IPS-NIHi7 (cell line): ENCODE data around the gene PLEKHO1.

Experiments used
- DNase-seq: peaks from one replicate; pipeline ENCODE4 v3.0.0; 2012; ENCODE audit warnings: mixed read lengths; ENCODE audit errors: extremely low spot score

Gene PLEKHO1

DNA sequence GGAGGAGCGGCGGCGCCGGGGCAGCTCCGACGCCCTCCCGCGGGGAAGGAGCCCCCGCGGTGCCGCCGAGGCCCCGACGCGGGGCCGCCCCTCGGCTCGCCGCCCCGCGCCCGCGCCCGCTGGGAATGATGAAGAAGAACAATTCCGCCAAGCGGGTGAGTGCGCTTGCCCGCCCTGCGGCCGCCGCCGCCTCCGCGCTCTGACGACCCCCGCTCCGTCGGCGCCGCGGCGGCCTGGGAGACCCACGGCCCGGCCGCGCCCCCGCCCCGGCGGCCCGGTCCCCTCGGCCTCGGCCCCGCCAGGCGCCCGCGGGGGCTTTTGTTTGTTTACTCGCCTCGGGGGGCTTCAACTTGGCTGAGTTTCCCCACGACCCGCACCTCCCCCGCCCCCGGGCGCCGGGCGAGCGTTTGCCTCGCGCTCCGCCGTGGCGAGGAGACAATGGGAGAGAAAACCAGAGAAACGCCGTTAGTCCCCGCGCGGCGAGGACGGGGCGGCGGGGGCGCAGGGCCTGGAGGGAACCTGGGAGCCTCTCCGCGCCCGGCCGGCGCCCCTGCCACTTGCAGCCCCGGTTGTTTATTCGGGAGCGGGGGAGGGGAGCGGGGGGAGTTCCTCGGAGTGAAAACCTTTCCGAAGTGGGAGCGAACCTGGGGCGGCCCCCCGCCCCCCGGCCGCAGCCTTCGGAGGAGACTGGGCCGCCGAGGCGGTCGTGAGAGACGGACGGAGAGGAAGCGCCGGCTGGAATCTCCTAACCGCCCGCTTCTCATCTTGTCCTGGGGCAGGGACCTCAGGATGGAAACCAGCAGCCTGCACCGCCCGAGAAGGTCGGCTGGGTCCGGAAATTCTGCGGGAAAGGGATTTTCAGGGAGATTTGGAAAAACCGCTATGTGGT lies 661 bp downstream of the PLEKHO1 start:
- DNase-seq: peak; percentile 30

GRCh38 chr1:150151291-150152181 lies 1.8 kb downstream of the PLEKHO1 start:
- no peak for DNase-seq

DNA sequence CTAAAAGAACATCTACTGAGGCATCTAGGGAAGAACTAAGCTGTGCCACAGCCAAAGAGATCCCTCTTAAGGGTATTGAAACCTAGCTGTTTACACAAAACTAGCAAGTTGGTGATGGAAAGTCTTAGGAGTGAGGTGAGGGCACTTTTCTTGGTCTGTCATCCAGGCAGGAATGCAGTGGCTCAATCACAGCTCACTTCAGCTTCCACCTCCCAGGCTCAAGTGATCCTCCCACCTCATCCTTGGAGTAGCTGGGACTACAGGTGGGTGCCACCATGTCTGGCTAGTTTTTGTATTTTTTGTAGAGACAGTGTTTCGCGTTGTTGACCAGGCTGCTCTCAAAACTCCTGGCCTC lies 2.4 kb downstream of the PLEKHO1 start:
- no peak for DNase-seq

DNA sequence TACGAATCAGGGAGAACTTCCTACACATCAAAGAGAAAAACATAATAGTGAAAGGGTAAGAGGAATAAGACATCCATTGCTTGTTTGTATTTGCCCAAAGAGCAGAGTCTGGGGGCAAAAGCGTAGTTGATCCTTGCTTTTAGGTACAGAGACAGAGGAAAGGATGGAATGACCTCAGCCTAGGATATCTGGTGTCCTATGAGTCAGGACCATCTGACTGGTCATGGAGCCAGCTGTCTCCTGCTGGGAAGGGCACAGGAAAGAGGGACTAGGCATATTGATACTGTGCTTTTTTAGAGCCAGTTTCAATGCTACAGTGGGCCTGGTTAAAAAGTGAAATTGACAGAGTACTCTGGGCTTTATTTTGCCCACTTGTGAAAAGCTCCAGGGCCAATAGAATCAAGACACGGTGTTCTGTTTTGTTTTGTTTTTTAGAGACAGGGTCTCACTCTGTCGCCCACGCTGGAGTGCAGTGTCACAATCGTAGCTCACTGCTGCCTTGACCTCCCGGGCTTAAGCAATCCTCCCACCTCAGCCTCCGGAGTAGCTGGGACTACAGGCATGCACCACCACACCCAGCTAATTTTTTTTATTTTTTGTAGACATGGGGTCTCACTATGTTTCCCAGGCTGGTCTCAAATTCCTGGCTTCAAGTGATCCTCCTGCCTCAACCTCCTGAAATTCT lies 3.2 kb downstream of the PLEKHO1 start:
- DNase-seq: no peak

GRCh38 chr1:150154143-150154542 lies 4.4 kb downstream of the PLEKHO1 start:
- no peak for DNase-seq

GRCh38 chr1:150155413-150156071 lies 5.8 kb downstream of the PLEKHO1 start:
- no peak for DNase-seq

DNA sequence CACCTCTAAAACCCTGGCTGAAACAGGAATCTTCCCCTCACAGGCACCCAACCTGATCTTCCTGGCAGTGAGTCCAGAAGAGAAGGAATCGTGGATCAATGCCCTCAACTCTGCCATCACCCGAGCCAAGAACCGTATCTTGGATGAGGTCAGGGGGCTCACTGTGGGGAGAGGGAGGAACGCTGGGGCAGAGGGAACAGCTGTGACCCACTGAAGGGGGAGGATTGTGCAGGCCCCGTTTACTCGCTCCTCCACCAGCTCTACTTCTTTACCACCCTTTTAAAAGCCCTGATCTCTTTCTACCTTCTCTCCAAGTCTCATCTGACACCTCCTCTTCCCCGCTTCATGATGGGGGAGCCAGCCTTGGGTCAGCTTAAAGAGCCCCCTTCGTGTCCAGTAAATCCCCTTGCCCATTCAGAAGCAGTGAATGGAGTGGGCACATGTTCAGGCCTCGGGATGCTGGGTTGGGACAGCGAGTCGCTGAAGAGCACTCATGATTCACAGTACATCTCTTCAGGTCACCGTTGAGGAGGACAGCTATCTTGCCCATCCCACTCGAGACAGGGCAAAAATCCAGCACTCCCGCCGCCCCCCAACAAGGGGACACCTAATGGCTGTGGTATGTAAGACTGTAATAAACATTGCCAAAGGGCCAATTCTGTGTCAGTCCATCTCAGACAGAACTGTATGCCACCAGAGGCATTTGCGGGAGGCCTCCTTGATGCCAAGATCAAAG lies 7.3 kb downstream of the PLEKHO1 start:
- no peak for DNase-seq

- DNase-seq: no peak
Measured at GRCh38 chr1:150159550-150159949, 9.8 kb downstream of the PLEKHO1 start.

DNA sequence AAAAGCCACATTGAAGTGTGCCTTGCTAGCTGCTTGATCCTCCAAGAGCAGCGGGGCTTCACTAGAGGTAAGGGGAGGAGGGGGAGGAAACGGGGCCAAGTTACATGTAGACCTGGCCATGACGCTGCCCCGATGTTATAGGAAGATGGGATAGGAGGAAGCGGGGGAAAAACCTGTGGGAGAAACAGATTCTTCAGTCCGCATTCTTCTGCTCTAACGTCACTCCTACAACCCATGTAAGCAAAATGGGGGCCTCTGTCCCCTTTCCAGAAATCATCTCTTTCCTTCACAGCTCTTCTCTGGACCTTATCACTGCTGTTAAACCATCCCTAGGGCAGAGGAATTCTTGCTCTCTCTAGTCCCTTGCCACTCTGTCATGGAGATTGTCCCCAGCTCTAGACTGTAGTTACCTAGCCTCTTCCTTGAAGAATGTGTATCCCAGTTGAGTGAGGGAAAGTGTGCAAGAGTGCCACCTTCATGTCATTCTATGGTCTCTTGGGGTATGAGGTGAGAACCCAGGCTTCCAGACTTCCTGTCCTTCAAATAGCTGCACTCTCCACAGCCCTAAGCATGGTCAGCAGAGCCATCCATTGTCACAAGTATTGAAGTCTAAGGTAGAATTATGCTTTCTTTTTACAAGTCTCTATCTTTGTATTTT lies 11.4 kb downstream of the PLEKHO1 start:
- DNase-seq: no peak

DNA sequence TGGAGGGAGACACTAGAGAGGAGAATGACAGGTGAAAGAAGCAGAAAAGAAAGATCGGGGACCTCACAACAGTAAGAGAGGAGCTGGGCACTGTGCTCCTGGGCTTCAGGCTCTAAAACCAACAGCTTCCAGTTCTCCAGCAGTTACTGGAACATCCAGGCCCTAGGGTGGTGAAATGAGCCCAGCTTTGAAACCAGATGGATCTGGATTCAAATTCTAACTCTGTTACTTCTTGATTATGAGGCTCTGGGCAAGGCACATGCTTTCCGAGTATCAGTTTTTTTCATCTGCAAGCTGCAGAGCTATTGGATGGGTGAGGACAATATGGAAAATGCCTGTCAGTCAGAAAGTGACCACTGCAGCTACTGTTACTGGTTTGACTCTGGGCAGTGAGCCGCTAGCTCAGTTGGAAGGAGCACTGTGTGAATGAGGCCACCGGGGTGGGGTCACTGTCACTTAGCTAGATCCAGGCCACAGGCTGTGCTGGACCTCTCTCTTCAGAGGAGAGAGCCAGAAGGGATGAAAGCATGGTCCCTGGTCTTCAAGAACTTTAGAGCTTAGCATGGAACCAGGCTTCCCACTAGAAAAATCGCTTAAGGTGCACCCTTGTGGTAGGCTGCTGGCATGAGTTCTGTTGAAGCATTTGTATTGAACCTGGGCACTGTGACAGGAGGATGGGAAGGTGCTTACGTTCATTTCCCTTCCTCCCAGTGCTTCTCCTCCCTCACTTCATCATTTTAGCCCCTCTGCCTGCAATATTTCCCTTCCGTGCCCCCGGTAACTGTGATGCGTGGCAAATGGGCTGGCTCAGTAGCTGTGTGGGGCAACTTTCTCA lies 12.2 kb downstream of the PLEKHO1 start:
- peak; percentile 36 for DNase-seq

DNA sequence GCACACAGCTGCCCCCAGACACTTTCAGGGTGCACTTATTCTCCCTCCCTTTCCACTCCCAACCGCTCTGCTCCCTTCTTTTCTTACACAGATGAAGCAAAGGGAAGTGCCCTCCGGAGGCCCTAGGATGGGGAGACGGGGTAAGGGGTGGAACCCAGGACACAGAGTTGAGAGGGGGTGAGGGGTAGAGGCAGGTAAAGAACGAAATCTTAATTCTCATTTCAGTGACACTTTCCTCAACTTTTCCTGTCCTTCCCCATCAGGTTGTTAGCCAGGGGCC lies 12.8 kb downstream of the PLEKHO1 start:
- DNase-seq: no peak

- peak; percentile 96 for DNase-seq
Measured at GRCh38 chr1:150162862-150163706, 13.4 kb downstream of the PLEKHO1 start.

DNA sequence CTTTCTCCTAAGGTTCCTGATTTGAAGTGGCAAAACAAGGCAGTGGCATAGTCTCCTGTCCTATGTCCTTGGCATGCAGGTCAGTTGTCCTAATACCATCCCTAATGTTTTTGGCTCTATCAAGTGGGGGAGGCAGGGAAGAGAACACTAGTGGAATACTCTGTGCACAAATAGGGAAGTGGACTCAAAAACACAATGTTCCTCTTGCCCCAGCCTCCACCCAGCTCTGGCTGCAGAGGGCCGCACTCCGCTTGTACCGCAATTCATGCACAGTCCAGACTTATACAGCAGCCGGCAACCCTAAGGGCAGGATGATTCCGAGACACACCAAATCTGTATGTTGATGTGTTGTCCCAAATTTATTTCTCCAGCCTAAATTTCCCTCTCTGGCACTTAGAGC lies 14.5 kb downstream of the PLEKHO1 start:
- no peak for DNase-seq

DNA sequence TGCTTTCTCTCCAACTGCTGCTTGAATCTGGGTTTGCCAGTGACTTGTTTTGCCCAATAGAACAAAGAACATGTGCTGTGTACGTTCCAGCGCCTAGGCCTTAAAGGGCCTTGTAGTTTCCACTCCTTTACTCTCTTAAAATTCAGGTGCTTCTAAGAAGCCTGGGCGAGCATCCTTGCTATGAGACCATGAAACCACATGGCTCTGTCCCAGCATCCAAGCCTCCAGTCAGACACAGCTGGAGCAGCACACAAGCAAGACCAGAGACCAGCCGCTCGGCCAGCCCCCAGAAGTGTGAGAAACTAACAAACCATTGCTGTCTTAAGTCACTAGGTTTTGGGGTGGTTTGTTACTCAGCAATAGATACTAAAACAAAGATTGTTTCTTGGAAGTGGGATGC lies 15.1 kb downstream of the PLEKHO1 start:
- no peak for DNase-seq

DNA sequence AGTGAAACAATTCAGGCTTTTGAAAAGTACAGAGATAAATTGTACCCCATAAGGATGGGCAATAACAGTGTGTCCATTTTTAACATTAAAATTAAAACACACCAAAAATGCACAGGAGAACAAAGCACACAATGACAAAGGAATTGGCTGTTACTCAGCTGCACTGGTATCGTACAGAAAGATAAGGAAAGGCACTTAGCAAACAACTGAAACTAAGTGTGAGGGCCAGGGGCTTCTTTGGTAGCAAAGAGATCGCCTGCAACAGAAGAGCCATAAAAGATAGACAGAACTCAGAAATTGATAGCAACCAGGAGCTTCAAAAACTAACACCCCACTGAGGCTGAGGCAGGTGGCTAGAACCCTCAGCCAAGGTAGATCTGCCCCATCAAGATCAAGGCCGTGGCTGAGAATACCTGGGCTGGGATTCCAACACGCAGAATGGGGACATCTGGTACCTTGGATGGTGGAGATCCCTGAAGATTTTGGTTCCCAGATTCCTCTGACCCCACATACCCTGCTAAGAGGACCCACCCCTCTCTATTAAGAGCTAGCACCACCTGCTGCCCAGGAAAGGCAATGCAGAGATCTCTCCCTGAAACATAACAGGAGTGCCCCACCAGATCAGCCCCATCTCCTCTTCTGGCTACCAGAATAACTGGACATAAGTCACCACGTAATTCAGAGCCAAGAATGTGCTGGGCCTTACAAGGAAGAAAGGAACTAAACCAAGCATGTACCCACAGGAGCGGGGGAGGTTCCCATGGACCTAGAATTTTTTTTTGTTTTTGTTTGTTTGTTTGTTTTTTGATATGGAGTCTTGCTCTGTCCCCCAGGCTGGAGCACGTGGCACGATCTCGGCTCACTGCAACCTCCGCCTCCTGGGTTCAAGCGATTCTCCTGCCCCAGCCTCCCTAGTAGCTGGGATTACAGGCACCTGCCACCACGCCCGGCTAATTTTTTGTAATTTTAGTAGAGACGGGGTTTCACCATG lies 16.2 kb downstream of the PLEKHO1 start:
- DNase-seq: peak; percentile 82

GRCh38 chr1:150168960-150169601 lies 19.4 kb downstream of the PLEKHO1 start:
- peak; percentile 82 for DNase-seq

GRCh38 chr1:150171801-150172200 lies 22.1 kb downstream of the PLEKHO1 start:
- no peak for DNase-seq
